Breast epithelium (tissue), 3 donors: ENCODE measurements around the gene TRIP12.

Source experiments
- CTCF ChIP-seq, 3 donors: fragments of 450-650 bp; IDR thresholded peaks; one replicate each; pipeline ENCODE4 v1.5.1; 2016 to 2017; ENCODE audit warnings: antibody characterized with exemption in 3 of 3, mild to moderate bottlenecking in 3 of 3, moderate library complexity in 3 of 3
- POLR2A ChIP-seq: fragments of 450-650 bp; IDR thresholded peaks from one replicate; pipeline ENCODE4 v1.6.1; 2016; ENCODE audit warnings: antibody characterized with exemption, mild to moderate bottlenecking, moderate library complexity
- POLR2AphosphoS5 ChIP-seq, 3 donors: sonication (generic); formaldehyde crosslinking; IDR thresholded peaks; one replicate each; pipeline ENCODE4 v1.6.1; 2017; ENCODE audit warnings: antibody characterized with exemption in 3 of 3

- TF ChIP-seq CTCF (IDR thresholded peaks at IDR 0.05): no peak
- TF ChIP-seq POLR2A: no peak
- no peak for TF ChIP-seq POLR2AphosphoS5 (IDR thresholded peaks at IDR 0.05)
Measured at GRCh38 chr2:229815342-229815741, 106.5 kb downstream of the TRIP12 start.
